Heart right ventricle (tissue), 16 donors: ENCODE measurements around the gene ANO10. TPM values are rescaled to one million over a fixed set of nuclear protein-coding genes. Genes with fewer than 3 reads are reported as not detected.

ENCODE experiments used
- ATAC-seq, 8 donors: fragments of 200-7000 bp; cut with Tn5 transposase; one replicate each; pipeline ENCODE4 v1.9.1; 2020; ENCODE audit warnings: mild to moderate bottlenecking in 8 of 8, moderate library complexity in 8 of 8, moderate number of reproducible peaks in 1 of 8
- DNase-seq, 2 donors: peaks; one replicate each; pipeline ENCODE4 v3.0.0-alpha.2; 2020
- H3K27ac ChIP-seq, 10 donors: fragments of 200-600 bp; sonication (generic) in 2 of 10; one replicate each; pipeline versions ENCODE4 v1.5.0 to v1.8.0; 2020 to 2022; ENCODE audit warnings: mild to moderate bottlenecking in 3 of 10
- H3K27me3 ChIP-seq, 7 donors: fragments of 200-600 bp; one replicate each; pipeline ENCODE4 v1.8.0; 2021 to 2022; ENCODE audit warnings: mild to moderate bottlenecking in 2 of 7
- H3K36me3 ChIP-seq, 9 donors: fragments of 200-600 bp; sonication (generic) in 1 of 9; one replicate each; pipeline versions ENCODE4 v1.5.0 to v1.8.0; 2020 to 2022; ENCODE audit warnings: mild to moderate bottlenecking in 2 of 9
- H3K4me1 ChIP-seq, 9 donors: fragments of 200-600 bp; sonication (generic) in 1 of 9; one replicate each; pipeline versions ENCODE4 v1.5.0 to v1.8.0; 2020 to 2022; ENCODE audit warnings: mild to moderate bottlenecking in 4 of 9
- H3K4me3 ChIP-seq, 10 donors: fragments of 200-600 bp; sonication (generic) in 2 of 10; one replicate each; pipeline versions ENCODE4 v1.5.0 to v1.8.0; 2020 to 2022; ENCODE audit warnings: mild to moderate bottlenecking in 7 of 10, moderate library complexity in 2 of 10
- H3K9me3 ChIP-seq, 11 donors: fragments of 200-600 bp in 10 of 11; sonication (generic) in 2 of 11; one replicate each; pipeline versions ENCODE4 v1.5.0 to v1.8.0; 2013 to 2022; ENCODE audit warnings: mild to moderate bottlenecking in 2 of 11, control low read depth in 1 of 11, moderate library complexity in 1 of 11
- WGBS, 2 donors: extraction: QIAGEN DNeasy Blood & Tissue Kit; methylation state at CpG; one replicate each; pipeline ENCODE4 v1.1.7; 2013; ENCODE audit warnings: inconsistent platforms in 1 of 2; 5-methylcytosine and 5-hydroxymethylcytosine counted together
- intact Hi-C, 10 donors: fragments of 100-400 bp; cut with DNase I; formaldehyde crosslinking; loops; one replicate each; pipeline versions ENCODE4 v1.11.1 to v1.14.2; 2022
- polyA plus RNA-seq, 2 donors: library from polyadenylated mRNA; stranded (reverse); fragments of 200-250 nt; gene quantifications; one replicate each; pipeline ENCODE4 v1.2.3, GENCODE V29; 2013
- total RNA-seq, 10 donors: library from RNA; stranded (reverse); fragmentation: NEBNext Ultra II Directional in 3 of 10; extraction: Animal tissue kit (Norgen Biotek cat#: 25700) in 3 of 10; gene quantifications; one replicate each; pipeline versions ENCODE4 v1.2.1 to v1.2.4, GENCODE V29; 2021 to 2023
- TF ChIP-seq, protein P1 (sequence below), 9 donors: fragments of 200-600 bp; sonication (generic) in 2 of 9; IDR thresholded peaks; one replicate each; pipeline versions ENCODE4 v1.5.0 to v1.8.0; 2021 to 2022; ENCODE audit warnings: antibody characterized with exemption in 9 of 9, mild to moderate bottlenecking in 5 of 9, moderate library complexity in 1 of 9
- donor health status: Arrhythmogenic right ventricular cardiomyopathy.
- donor health status: ischemic (EF 13 %, LVEDD 7.1; RV severe dilation, severe dysfunction).
- donor health status: healthy with polysubstance abuse.
- donor health status: DM: no; HTN: yes; CAD: no.
- donor health status: DM: no; HTN: no; CAD: no.
- donor health status: ischemic (EF 25% LVEDD 6.9; RV normal size, moderate dysfunction).
- donor health status: ischemic (EF 25% LVEDD 5.7; RV mildly dilated, moderate dysfunction).
- donor health status: healthy.
- donor health status: DM: yes; HTN: yes; CAD: no.
- donor health status: Ischemic cardiomyopathy.
- donor health status: ischemic (EF 35%, LVEDD 5.7; RV mildly dilated, moderate dysfunction).
- donor health status: nonischemic (EF 11% LVEDD 7.7; RV severe dilation, severe dysfunction).
- donor health status: DM: yes; HTN: yes; CAD: no.
- donor health status: PGD.
- donor health status: ischemic (EF 29% LVEDD 5.4; RV normal size, mild dysfunction).
- donor health status: nonischemic (EF 23%, LVEDD 6.1; RV moderate dilation, normal function).

The ANO10 gene
- total and polyA plus RNA-seq, 12 donors = 7.1 to 24.2 (median 13.3) TPM

DNA sequence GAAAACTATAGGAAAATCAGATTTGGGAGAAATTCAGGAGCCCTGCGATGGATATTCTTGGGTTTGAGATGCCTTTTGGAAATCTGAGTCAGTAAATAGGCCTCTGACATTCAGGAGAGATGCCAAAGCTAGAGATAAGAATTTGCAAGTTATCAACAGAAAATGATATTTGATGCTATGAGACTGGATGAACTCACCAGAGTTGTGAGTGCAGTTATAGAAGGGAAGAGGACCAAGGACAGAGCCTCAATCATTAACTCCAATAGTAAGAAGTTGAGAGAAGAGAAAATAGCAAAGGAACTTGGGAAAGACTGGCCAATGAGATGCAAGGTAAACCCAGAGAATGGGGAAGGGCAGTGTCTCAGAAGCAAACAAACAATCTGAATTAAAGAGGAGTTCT is 7.9 kb upstream of the ANO10 start:
- ATAC-seq (no peak), DNase-seq (no peak)
- Histone ChIP-seq H3K4me3 (no peak overlapping the region), H3K4me1 (no peaks in the 10 kb centered on the region), H3K27me3 (peaks cover 0 to 3% (median 0%) of the 10 kb centered on the region in 7 donors), H3K36me3 (no peaks in the 10 kb centered on the region), H3K9me3 (peaks cover 0 to 12% (median 0%) of the 10 kb centered on the region in 11 donors), H3K27ac (no peak overlapping the region)
- TF ChIP-seq, protein P1, sequence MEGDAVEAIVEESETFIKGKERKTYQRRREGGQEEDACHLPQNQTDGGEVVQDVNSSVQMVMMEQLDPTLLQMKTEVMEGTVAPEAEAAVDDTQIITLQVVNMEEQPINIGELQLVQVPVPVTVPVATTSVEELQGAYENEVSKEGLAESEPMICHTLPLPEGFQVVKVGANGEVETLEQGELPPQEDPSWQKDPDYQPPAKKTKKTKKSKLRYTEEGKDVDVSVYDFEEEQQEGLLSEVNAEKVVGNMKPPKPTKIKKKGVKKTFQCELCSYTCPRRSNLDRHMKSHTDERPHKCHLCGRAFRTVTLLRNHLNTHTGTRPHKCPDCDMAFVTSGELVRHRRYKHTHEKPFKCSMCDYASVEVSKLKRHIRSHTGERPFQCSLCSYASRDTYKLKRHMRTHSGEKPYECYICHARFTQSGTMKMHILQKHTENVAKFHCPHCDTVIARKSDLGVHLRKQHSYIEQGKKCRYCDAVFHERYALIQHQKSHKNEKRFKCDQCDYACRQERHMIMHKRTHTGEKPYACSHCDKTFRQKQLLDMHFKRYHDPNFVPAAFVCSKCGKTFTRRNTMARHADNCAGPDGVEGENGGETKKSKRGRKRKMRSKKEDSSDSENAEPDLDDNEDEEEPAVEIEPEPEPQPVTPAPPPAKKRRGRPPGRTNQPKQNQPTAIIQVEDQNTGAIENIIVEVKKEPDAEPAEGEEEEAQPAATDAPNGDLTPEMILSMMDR (IDR thresholded peaks at IDR 0.05) = no peak
- 85 to 97% methylated on average over 1 of the region's 1 CpG for WGBS, 2 donors
- intact Hi-C loops = loop anchor here in 2 of 10 donors (10.0 kb wide), 2 partner anchors 135 to 345 kb away; partner anchors contain the start of gene SNRK (in 1 of the 2)

DNA sequence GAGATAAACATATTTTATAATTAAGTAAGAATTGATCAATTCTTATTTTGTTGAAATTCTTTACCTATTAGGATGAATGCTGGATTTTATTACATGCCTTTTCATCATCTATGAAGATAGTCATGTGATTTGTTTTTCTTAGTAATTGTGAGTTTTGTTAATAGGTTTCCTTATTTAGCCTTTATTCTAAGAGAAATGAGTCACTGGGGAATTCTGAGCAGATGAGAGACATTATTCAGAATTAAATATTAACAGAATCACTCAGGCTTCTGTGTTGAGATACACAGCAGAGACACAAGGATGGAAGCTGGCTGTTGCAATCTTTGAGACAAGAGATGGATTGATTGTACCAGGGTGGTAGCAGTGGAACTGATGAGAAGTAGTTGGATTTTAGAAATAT is 7.4 kb upstream of the ANO10 start:
- Histone ChIP-seq H3K9me3 (peaks cover 0 to 11% (median 0%) of the 10 kb centered on the region in 11 donors), H3K27me3 (peaks cover 0 to 3% (median 0%) of the 10 kb centered on the region in 7 donors), H3K27ac (no peak overlapping the region), H3K4me1 (no peaks in the 10 kb centered on the region), H3K4me3 (no peak overlapping the region), H3K36me3 (no peaks in the 10 kb centered on the region)
- intact Hi-C loops = loop anchor here in 2 of 10 donors (10.0 kb wide), 2 partner anchors 136 to 344 kb away; partner anchors contain the start of gene SNRK (in 1 of the 2)
- ATAC-seq (no peak), DNase-seq (no peak)
- TF ChIP-seq, protein P1 (IDR thresholded peaks at IDR 0.05) = no peak

DNA sequence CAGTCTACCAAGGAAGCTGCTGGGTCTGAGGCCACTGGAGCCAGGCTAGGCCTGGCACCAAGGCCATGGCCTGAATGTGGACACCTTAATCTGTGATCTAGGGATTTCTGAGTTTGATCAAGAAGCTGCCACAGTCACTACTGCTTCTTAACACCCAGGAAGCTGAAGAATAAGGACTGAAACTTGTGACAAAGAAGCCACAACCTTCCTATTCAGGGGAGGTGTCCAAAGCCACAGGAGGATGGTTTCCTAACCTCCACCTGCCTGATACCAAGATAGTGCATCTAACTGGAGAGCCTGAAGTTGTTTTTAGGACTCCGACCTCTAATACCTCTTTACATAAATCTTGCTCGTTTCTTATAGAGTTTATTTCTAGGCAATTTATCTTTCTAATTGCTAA is 5.5 kb upstream of the ANO10 start:
- intact Hi-C loops = loop anchor here in 2 of 10 donors (10.0 kb wide), 2 partner anchors 137 to 343 kb away; partner anchors contain the start of gene SNRK (in 1 of the 2)
- ATAC-seq (no peak), DNase-seq (no peak)
- WGBS, 2 donors = 86 to 89% methylated on average over 2 of the region's 2 CpGs
- Histone ChIP-seq H3K27me3 (peaks cover 0 to 3% (median 0%) of the 10 kb centered on the region in 7 donors), H3K36me3 (no peaks in the 10 kb centered on the region), H3K27ac (no peak overlapping the region), H3K9me3 (no peaks in the 10 kb centered on the region), H3K4me1 (peaks cover 0 to 8% (median 5%) of the 10 kb centered on the region in 9 donors), H3K4me3 (no peak overlapping the region)
- TF ChIP-seq, protein P1 (IDR thresholded peaks at IDR 0.05) = no peak

DNA sequence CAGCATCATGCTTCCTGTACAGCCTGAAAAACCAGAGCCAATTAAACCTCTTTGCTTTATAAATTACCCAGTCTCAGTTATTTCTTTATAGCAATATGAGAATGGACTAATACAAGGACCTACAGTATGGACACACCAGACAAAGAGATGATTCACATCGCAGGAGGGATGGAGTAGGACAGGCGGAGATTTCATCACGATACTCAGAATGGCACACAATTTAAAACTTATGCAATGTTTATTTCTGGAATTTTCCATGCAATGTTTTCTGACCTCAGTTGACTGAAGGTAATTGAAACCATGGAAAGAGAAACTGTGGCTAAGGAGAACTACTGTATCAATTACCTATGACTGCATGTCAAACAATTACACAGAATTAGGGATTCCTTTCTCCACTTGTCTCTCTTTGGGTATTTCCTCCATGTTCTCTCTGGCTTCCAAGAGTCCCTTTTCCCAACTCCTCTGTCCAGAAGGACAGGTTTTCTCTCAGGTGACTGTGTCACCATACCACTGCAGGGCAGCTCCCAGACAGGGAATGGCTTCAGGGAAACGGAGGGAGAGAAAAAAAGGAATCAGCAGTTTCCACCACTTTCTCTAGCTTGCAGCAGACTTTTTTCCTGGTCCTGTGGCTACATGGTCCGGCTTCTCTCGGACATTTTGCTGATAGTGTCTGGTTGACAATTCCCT is 3.0 kb upstream of the ANO10 start:
- no peaks in the 10 kb centered on the region for H3K36me3 ChIP-seq
- ATAC-seq = no peak
- peaks cover 0 to 19% (median 12%) of the 10 kb centered on the region in 9 donors for H3K4me1 ChIP-seq
- DNase-seq = no peak
- H3K9me3 ChIP-seq = no peaks in the 10 kb centered on the region
- no peak overlapping the region for H3K27ac ChIP-seq
- WGBS, 2 donors = 88 to 94% methylated on average over 6 of the region's 6 CpGs
- H3K4me3 ChIP-seq = no peak overlapping the region
- TF ChIP-seq, protein P1 (IDR thresholded peaks at IDR 0.05) = no peak
- peaks cover 0 to 2% (median 0%) of the 10 kb centered on the region in 7 donors for H3K27me3 ChIP-seq
- intact Hi-C loops = loop anchor here in 5 of 10 donors (5.0 to 10.0 kb wide), 4 partner anchors 63 to 340 kb away; partner anchors contain the start of genes ABHD5 (in 2 of the 5) and SNRK (in 1 of the 5)
